K562 (cell line): Measurements from ENCODE around the gene NUPR1. TPM values are rescaled to one million over a fixed set of nuclear protein-coding genes. Genes with fewer than 3 reads are reported as not detected.

Source experiments
- BCLAF1 ChIP-seq, 2 experiments: fragments of 450-650 bp in 1 of 2; IDR thresholded peaks; 2 replicates each; pipeline ENCODE4 v1.6.1; 2011 to 2017; ENCODE audit warnings: low read depth in 2 of 2, antibody characterized with exemption in 1 of 2, borderline replicate concordance in 1 of 2, low read length in 1 of 2, mild to moderate bottlenecking in 1 of 2, mixed read lengths in 1 of 2; ENCODE audit not compliant: control insufficient read depth in 1 of 2
- ETV5 ChIP-seq: sonication (generic); formaldehyde crosslinking; IDR thresholded peaks from 2 replicates; pipeline ENCODE4 v1.4.0; 2020; ENCODE audit warnings: low read depth, mild to moderate bottlenecking, missing genetic modification reagents
- HMGXB4 ChIP-seq: sonication (generic); formaldehyde crosslinking; IDR thresholded peaks from 2 replicates; pipeline ENCODE4 v1.8.1; 2023; ENCODE audit warnings: mild to moderate bottlenecking, missing genetic modification reagents
- HNRNPH1 ChIP-seq: fragments of 200-400 bp; formaldehyde crosslinking; optimal IDR thresholded peaks from 2 replicates; pipeline ENCODE3; 2017; ENCODE audit warnings: low read depth, mild to moderate bottlenecking, low read length, moderate library complexity
- KLF6 ChIP-seq: fragments of 250-450 bp; sonication (Bioruptor Pico); IDR thresholded peaks from 2 replicates; pipeline ENCODE4 v1.4.0; 2020; ENCODE audit warnings: mild to moderate bottlenecking, moderate library complexity, borderline replicate concordance
- NCOA1 ChIP-seq: fragments of 450-650 bp; IDR thresholded peaks from 2 replicates; pipeline ENCODE4 v1.6.1; 2016; ENCODE audit warnings: low read depth
- PKNOX1 ChIP-seq: fragments of 450-650 bp; IDR thresholded peaks from 2 replicates; pipeline ENCODE4 v1.6.1; 2016
- POU5F1 ChIP-seq: fragments of 150-350 bp; IDR thresholded peaks from 2 replicates; pipeline ENCODE4 v1.6.1; 2014; ENCODE audit warnings: borderline replicate concordance, low read length, low read depth, mild to moderate bottlenecking; ENCODE audit not compliant: partially characterized antibody
- SFPQ ChIP-seq: fragments of 200-400 bp; formaldehyde crosslinking; IDR thresholded peaks from 2 replicates; pipeline ENCODE4 v1.6.1; 2017; ENCODE audit warnings: mild to moderate bottlenecking, low read depth, low read length, moderate library complexity
- SMAD4 ChIP-seq: fragments of 250-450 bp; sonication (Bioruptor Pico); conservative IDR thresholded peaks from 2 replicates; pipeline ENCODE4 v1.8.0; 2021; ENCODE audit warnings: inconsistent platforms, mild to moderate bottlenecking, moderate library complexity
- TAF15 ChIP-seq: fragments of 200-400 bp; formaldehyde crosslinking; IDR thresholded peaks from 2 replicates; pipeline ENCODE4 v1.6.1; 2017; ENCODE audit warnings: mild to moderate bottlenecking, low read depth, low read length, moderate library complexity
- TCF15 ChIP-seq: fragments of 250-450 bp; sonication (Bioruptor Pico); IDR thresholded peaks from 2 replicates; pipeline ENCODE4 v1.8.0; 2022; ENCODE audit warnings: moderate library complexity, mild to moderate bottlenecking, inconsistent platforms
- TFAM ChIP-seq: fragments of 250-450 bp; sonication (Bioruptor Pico); conservative IDR thresholded peaks from 2 replicates; pipeline ENCODE4 v1.5.0; 2021; ENCODE audit warnings: mild to moderate bottlenecking, moderate library complexity
- polyA plus RNA-seq, 8 experiments: library from polyadenylated mRNA; depleted of rRNA in 4 of 8; stranded (reverse) in 5 of 8; unstranded in 3 of 8; fragments of >200 nt; fragmentation: Nextera tagmentation in 2 of 8; fragmentation: Illumina TruSeq in 1 of 8; extraction: Ambion mirVana in 2 of 8; extraction: Trizol in 1 of 8; gene quantifications; 2 replicates each; pipeline versions ENCODE4 v1.2.1 to v1.2.3, GENCODE V29; 2011 to 2014; ENCODE audit warnings: inconsistent platforms in 1 of 8, missing spikeins in 1 of 8
- total RNA-seq, 7 experiments: library from RNA; depleted of rRNA in 6 of 7; stranded (reverse); fragments of >200 nt in 6 of 7; fragmentation: Illumina TruSeq in 2 of 7; extraction: Trizol in 2 of 7; gene quantifications; 2 replicates each; pipeline versions ENCODE4 v1.2.1 to v1.2.3, GENCODE V29; 2011 to 2021; ENCODE audit warnings: low replicate concordance in 1 of 7

Gene NUPR1
- total and polyA plus RNA-seq, 9 of the 15 experiments (the other 6 are each of a cell fraction or from before 2014, with no cell fraction given): 0.07 to 1.5 (median 0.27) TPM

GRCh38 chr16:28491970-28492474, 46.8 kb downstream of the NUPR1 start, which contains the start of gene CLN3 (continued):
- TF ChIP-seq HMGXB4 (CRISPR knock-in tag) (peak; percentile 32; the same call in 1 of the 2 replicates), TFAM (CRISPR knock-in tag) (no peak), POU5F1 (no peak), SMAD4 (CRISPR knock-in tag) (no peak; the same call in 1 of the 2 replicates), KLF6 (CRISPR knock-in tag) (no peak), PKNOX1 (no peak), TCF15 (CRISPR knock-in tag) (no peak), BCLAF1 (IDR thresholded peaks at IDR 0.05; ENCODE audit: borderline replicate concordance in 1 of 2, control insufficient read depth in 1 of 2, low read depth in 2 of 2, low read length in 1 of 2) (no peak), NCOA1 (no peak), SFPQ (no peak), ETV5 (CRISPR knock-in tag) (no peak), HNRNPH1 (no peak), TAF15 (no peak)
